ENCODE measurements around the gene SMIM32.

Gene SMIM32

GRCh38 chr5:136222580-136223235 lies 29.7 kb upstream of the SMIM32 start:
- no peak overlapping the region for H3K4me3 ChIP-seq (ENCODE audit: low read depth, low read length)
- H3K27me3 ChIP-seq (replicated peaks) = no peaks in the 10 kb centered on the region
- TF ChIP-seq CTCF (IDR thresholded peaks at IDR 0.05; ENCODE audit: low read depth, low read length, missing control alignments) = no peak
- no peak overlapping the region for H3K27ac ChIP-seq
- DNase-seq = no peak
- in situ Hi-C loops (cut with HindIII; ENCODE audit: low pct_ligation_motif_present, low sequenced_read_pairs) = no loop called here
- H3K36me3 ChIP-seq (replicated peaks) = no peaks in the 10 kb centered on the region

- H3K4me3 ChIP-seq (ENCODE audit: low read depth, low read length) = no peak overlapping the region
- H3K27ac ChIP-seq = no peak overlapping the region
- H3K27me3 ChIP-seq (replicated peaks) = no peaks in the 10 kb centered on the region
- no peak for DNase-seq
- no peaks in the 10 kb centered on the region for H3K36me3 ChIP-seq (replicated peaks)
- TF ChIP-seq CTCF (IDR thresholded peaks at IDR 0.05; ENCODE audit: low read depth, low read length, missing control alignments) = no peak
- in situ Hi-C loops (cut with HindIII; ENCODE audit: low pct_ligation_motif_present, low sequenced_read_pairs) = no loop called here
Observed at GRCh38 chr5:136221340-136221739, 28.4 kb upstream of the SMIM32 start.

GRCh38 chr5:136216230-136216629 lies 23.3 kb upstream of the SMIM32 start:
- Histone ChIP-seq H3K4me3 (ENCODE audit: low read depth, low read length) (no peak overlapping the region), H3K36me3 (replicated peaks) (no peaks in the 10 kb centered on the region), H3K27ac (no peak overlapping the region), H3K27me3 (replicated peaks) (no peaks in the 10 kb centered on the region)
- in situ Hi-C loops (cut with HindIII; ENCODE audit: low pct_ligation_motif_present, low sequenced_read_pairs) = no loop called here
- no peak for TF ChIP-seq CTCF (IDR thresholded peaks at IDR 0.05; ENCODE audit: low read depth, low read length, missing control alignments)
- DNase-seq = no peak

GRCh38 chr5:136215812-136216211 lies 22.9 kb upstream of the SMIM32 start:
- no peaks in the 10 kb centered on the region for H3K27me3 ChIP-seq (replicated peaks)
- H3K27ac ChIP-seq = no peak overlapping the region
- no peak overlapping the region for H3K4me3 ChIP-seq (ENCODE audit: low read depth, low read length)
- no peaks in the 10 kb centered on the region for H3K36me3 ChIP-seq (replicated peaks)
- DNase-seq = no peak
- in situ Hi-C loops (cut with HindIII; ENCODE audit: low pct_ligation_motif_present, low sequenced_read_pairs) = no loop called here
- no peak for TF ChIP-seq CTCF (IDR thresholded peaks at IDR 0.05; ENCODE audit: low read depth, low read length, missing control alignments)

- no peak for TF ChIP-seq CTCF (IDR thresholded peaks at IDR 0.05; ENCODE audit: low read depth, low read length, missing control alignments)
- no peaks in the 10 kb centered on the region for H3K27me3 ChIP-seq (replicated peaks)
- no peaks in the 10 kb centered on the region for H3K36me3 ChIP-seq (replicated peaks)
- in situ Hi-C loops (cut with HindIII; ENCODE audit: low pct_ligation_motif_present, low sequenced_read_pairs) = no loop called here
- no peak overlapping the region for H3K4me3 ChIP-seq (ENCODE audit: low read depth, low read length)
- DNase-seq = no peak
- H3K27ac ChIP-seq = no peak overlapping the region
Observed at GRCh38 chr5:136213919-136214493, 21.0 kb upstream of the SMIM32 start.
